GM20000 (cell line): ENCODE measurements around the gene GAS2L1.

Source experiments
- DNase-seq: peaks from one replicate; pipeline ENCODE4 v3.0.0; 2012; ENCODE audit warnings: low spot score
- CTCF ChIP-seq: IDR thresholded peaks from 2 replicates; pipeline ENCODE4 v1.5.1; 2012; ENCODE audit warnings: mild to moderate bottlenecking, control low read depth; ENCODE audit errors: extremely low read depth, missing control alignments

The GAS2L1 gene

GRCh38 chr22:29309332-29310064 lies 3.0 kb downstream of the GAS2L1 start:
- DNase-seq = peak; percentile 38

GRCh38 chr22:29310065-29310862 lies 3.8 kb downstream of the GAS2L1 start:
- TF ChIP-seq CTCF = no peak
- DNase-seq = peak; percentile 32

More at GRCh38 chr22:29309332-29310064, 3.0 kb downstream of the GAS2L1 start:
- no peak for TF ChIP-seq CTCF

GRCh38 chr22:29310863-29311339 lies 4.5 kb downstream of the GAS2L1 start:
- DNase-seq = peak; percentile 91
- no peak for TF ChIP-seq CTCF

- no peak for TF ChIP-seq CTCF
- peak; percentile 47 for DNase-seq
Measured at GRCh38 chr22:29311464-29312217, 5.2 kb downstream of the GAS2L1 start.

- peak; percentile 45 for DNase-seq
- no peak for TF ChIP-seq CTCF
Measured at GRCh38 chr22:29312218-29313125, 6.0 kb downstream of the GAS2L1 start.

- peak; percentile 53 for TF ChIP-seq CTCF
- DNase-seq = peak; percentile 79
Measured at GRCh38 chr22:29313126-29313575, 6.7 kb downstream of the GAS2L1 start.
